ENCODE measurements around the gene FAM114A1.

The FAM114A1 gene

GRCh38 chr4:38917481-38918025 lies 49.9 kb downstream of the FAM114A1 start:
- Histone ChIP-seq H3K9me2 (replicated peaks; ENCODE audit: control insufficient read depth, low read length) (no peaks in the 10 kb centered on the region), H3K4me2 (ENCODE audit: low read length) (no peak overlapping the region), H3K27ac (ENCODE audit: low read depth, low read length) (no peak overlapping the region), H3K27me3 (ENCODE audit: control insufficient read depth, low read length) (no peaks in the 10 kb centered on the region), H3K79me2 (ENCODE audit: control insufficient read depth, low read length) (no peaks in the 10 kb centered on the region), H4K20me1 (ENCODE audit: control insufficient read depth, insufficient read depth, low read depth, low read length) (no peaks in the 10 kb centered on the region), H3K9me3 (ENCODE audit: control insufficient read depth, insufficient read depth, low read length) (no peaks in the 10 kb centered on the region), H3K4me3 (ENCODE audit: low read length) (no peak overlapping the region), H3K4me1 (ENCODE audit: control insufficient read depth, low read length) (peaks cover 7% of the 10 kb centered on the region), H3K36me3 (ENCODE audit: control insufficient read depth, low read length) (no peaks in the 10 kb centered on the region), H3F3A (ENCODE audit: control insufficient read depth, insufficient read depth) (no peaks in the 10 kb centered on the region)
- TF ChIP-seq EZH2phosphoT487 (IDR thresholded peaks at IDR 0.05; ENCODE audit: borderline replicate concordance, low read length): no peak
- TF ChIP-seq CTCF (IDR thresholded peaks at IDR 0.05; ENCODE audit: low read depth, low read length, poor library complexity, severe bottlenecking): no peak

DNA sequence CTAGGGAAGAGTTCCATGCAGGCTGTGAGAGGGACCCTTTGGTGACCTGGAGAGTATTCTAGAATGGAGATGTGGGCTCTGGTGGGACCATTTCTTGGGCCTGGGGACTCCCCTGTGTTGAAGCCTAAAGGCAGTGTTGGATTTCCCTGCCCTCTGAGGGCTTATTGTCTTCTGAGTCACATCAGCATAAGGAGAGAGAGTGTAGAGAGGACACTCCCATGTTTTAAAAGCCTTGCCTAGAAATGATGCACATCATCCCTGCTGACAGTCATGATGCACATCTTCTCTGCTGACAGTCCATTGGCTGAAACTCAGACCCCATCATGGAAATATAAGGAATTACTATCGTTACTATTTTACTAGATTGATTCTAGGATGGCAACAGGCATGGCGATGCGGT lies 51.9 kb downstream of the FAM114A1 start:
- Histone ChIP-seq H3K4me2 (ENCODE audit: low read length) (no peak overlapping the region), H3K36me3 (ENCODE audit: control insufficient read depth, low read length) (no peaks in the 10 kb centered on the region)

GRCh38 chr4:38920186-38920585 lies 52.6 kb downstream of the FAM114A1 start:
- Histone ChIP-seq H3K4me1 (ENCODE audit: control insufficient read depth, low read length) (peaks cover under 1% of the 10 kb centered on the region), H3K79me2 (ENCODE audit: control insufficient read depth, low read length) (no peaks in the 10 kb centered on the region), H3K4me2 (ENCODE audit: low read length) (no peak overlapping the region), H3K27ac (ENCODE audit: low read depth, low read length) (no peak overlapping the region), H3K9me2 (replicated peaks; ENCODE audit: control insufficient read depth, low read length) (no peaks in the 10 kb centered on the region), H3K4me3 (ENCODE audit: low read length) (no peak overlapping the region), H3K9me3 (ENCODE audit: control insufficient read depth, insufficient read depth, low read length) (no peaks in the 10 kb centered on the region), H3K27me3 (ENCODE audit: control insufficient read depth, low read length) (no peaks in the 10 kb centered on the region; the same call in 1 of the 2 replicates), H4K20me1 (ENCODE audit: control insufficient read depth, insufficient read depth, low read depth, low read length) (no peaks in the 10 kb centered on the region), H3F3A (ENCODE audit: control insufficient read depth, insufficient read depth) (no peaks in the 10 kb centered on the region), H3K36me3 (ENCODE audit: control insufficient read depth, low read length) (no peaks in the 10 kb centered on the region)
- TF ChIP-seq EZH2phosphoT487 (IDR thresholded peaks at IDR 0.05; ENCODE audit: borderline replicate concordance, low read length): no peak
- no peak for TF ChIP-seq CTCF (IDR thresholded peaks at IDR 0.05; ENCODE audit: low read depth, low read length, poor library complexity, severe bottlenecking)

More for the DNA sequence above, 51.9 kb downstream of the FAM114A1 start:
- peaks cover 7% of the 10 kb centered on the region for H3K4me1 ChIP-seq (ENCODE audit: control insufficient read depth, low read length)
- no peak overlapping the region for H3K4me3 ChIP-seq (ENCODE audit: low read length)
- H3K9me3 ChIP-seq (ENCODE audit: control insufficient read depth, insufficient read depth, low read length): no peaks in the 10 kb centered on the region
- H3K9me2 ChIP-seq (replicated peaks; ENCODE audit: control insufficient read depth, low read length): no peaks in the 10 kb centered on the region
- no peak overlapping the region for H3K27ac ChIP-seq (ENCODE audit: low read depth, low read length)
- TF ChIP-seq EZH2phosphoT487 (IDR thresholded peaks at IDR 0.05; ENCODE audit: borderline replicate concordance, low read length): no peak
- TF ChIP-seq CTCF (IDR thresholded peaks at IDR 0.05; ENCODE audit: low read depth, low read length, poor library complexity, severe bottlenecking): no peak
- no peaks in the 10 kb centered on the region; the same call in 1 of the 2 replicates for H3K27me3 ChIP-seq (ENCODE audit: control insufficient read depth, low read length)
- no peaks in the 10 kb centered on the region for H4K20me1 ChIP-seq (ENCODE audit: control insufficient read depth, insufficient read depth, low read depth, low read length)
- H3K79me2 ChIP-seq (ENCODE audit: control insufficient read depth, low read length): no peaks in the 10 kb centered on the region
- H3F3A ChIP-seq (ENCODE audit: control insufficient read depth, insufficient read depth): no peaks in the 10 kb centered on the region

Measured in DOHH2 (cell line).